GM23338 (cell line): ENCODE data around the gene TMC2. TPM values are rescaled to one million over a fixed set of nuclear protein-coding genes. Genes with fewer than 3 reads are reported as not detected.

Source experiments
- ATAC-seq: fragments of 200-7000 bp; cut with Tn5 transposase; 3 replicates; pipeline ENCODE4 v1.9.1; 2020
- DNase-seq: peaks from one replicate; pipeline ENCODE4 v3.0.0-alpha.2; 2015; ENCODE audit warnings: low spot score
- H2AFZ ChIP-seq: fragments of 200-600 bp; sonication (generic); 2 replicates; pipeline ENCODE4 v1.8.0; 2016; ENCODE audit warnings: antibody characterized with exemption, mild to moderate bottlenecking, moderate library complexity
- H3F3A ChIP-seq: fragments of 200-600 bp; sonication (generic); replicated peaks from 2 replicates; pipeline ENCODE4 v1.8.0; 2017; ENCODE audit warnings: antibody characterized with exemption, mixed run types, low read depth
- H3K27ac ChIP-seq: fragments of 200-600 bp; sonication (generic); 2 replicates; pipeline ENCODE4 v1.6.1; 2016; ENCODE audit warnings: low read depth
- H3K27me3 ChIP-seq: fragments of 200-600 bp; sonication (generic); 2 replicates; pipeline ENCODE4 v1.8.0; 2016; ENCODE audit warnings: mild to moderate bottlenecking, mixed run types, moderate library complexity; ENCODE audit not compliant: insufficient read depth
- H3K36me3 ChIP-seq: fragments of 200-600 bp; sonication (generic); 2 replicates; pipeline ENCODE4 v1.8.0; 2016; ENCODE audit warnings: mild to moderate bottlenecking; ENCODE audit not compliant: insufficient read depth
- H3K4me1 ChIP-seq: fragments of 200-600 bp; sonication (generic); 2 replicates; pipeline ENCODE4 v1.8.0; 2016; ENCODE audit warnings: mild to moderate bottlenecking, moderate library complexity; ENCODE audit not compliant: insufficient read depth
- H3K4me2 ChIP-seq: fragments of 200-600 bp; sonication (generic); 2 replicates; pipeline ENCODE4 v1.7.1; 2017; ENCODE audit warnings: mixed run types
- H3K4me3 ChIP-seq: fragments of 200-600 bp; sonication (generic); 2 replicates; pipeline ENCODE4 v1.6.1; 2016; ENCODE audit warnings: mixed run types
- H3K79me2 ChIP-seq: fragments of 200-600 bp; sonication (generic); replicated peaks from 2 replicates; pipeline ENCODE4 v1.8.0; 2017; ENCODE audit warnings: mild to moderate bottlenecking; ENCODE audit not compliant: insufficient read depth
- H3K9me2 ChIP-seq: fragments of 200-600 bp; sonication (generic); 2 replicates; pipeline ENCODE4 v1.8.0; 2017; ENCODE audit not compliant: insufficient read depth
- H4K20me1 ChIP-seq: fragments of 200-600 bp; sonication (generic); replicated peaks from 2 replicates; pipeline ENCODE4 v1.8.0; 2017; ENCODE audit warnings: mild to moderate bottlenecking; ENCODE audit not compliant: insufficient read depth
- H3K27ac Mint-ChIP-seq: 2 replicates; pipeline ENCODE4 v1.8.0; 2020; ENCODE audit warnings: inconsistent platforms, mild to moderate bottlenecking, moderate library complexity, mixed read lengths
- H3K27me3 Mint-ChIP-seq: 3 replicates; pipeline ENCODE4 v1.8.0; 2022; ENCODE audit warnings: low read depth, mild to moderate bottlenecking, moderate library complexity, mixed read lengths, inconsistent platforms; ENCODE audit not compliant: insufficient read depth, poor library complexity
- H3K36me3 Mint-ChIP-seq: 3 replicates; pipeline ENCODE4 v1.8.0; 2021; ENCODE audit warnings: low read depth, mild to moderate bottlenecking, inconsistent platforms, moderate library complexity, mixed read lengths
- H3K4me1 Mint-ChIP-seq: 3 replicates; pipeline ENCODE4 v1.8.0; 2020; ENCODE audit warnings: mild to moderate bottlenecking, inconsistent platforms, mixed read lengths
- H3K4me3 Mint-ChIP-seq: 3 replicates; pipeline ENCODE4 v1.8.0; 2021; ENCODE audit warnings: moderate library complexity, mild to moderate bottlenecking, inconsistent platforms, mixed read lengths
- H3K9me3 Mint-ChIP-seq: 3 replicates; pipeline ENCODE4 v1.8.0; 2020; ENCODE audit warnings: moderate library complexity, mild to moderate bottlenecking, inconsistent platforms, mixed read lengths
- CREB1 ChIP-seq: fragments of 250-450 bp; sonication (Bioruptor Pico); IDR thresholded peaks from 2 replicates; pipeline ENCODE4 v1.5.0; 2020; ENCODE audit warnings: low read depth, mild to moderate bottlenecking, moderate library complexity
- CTCF ChIP-seq, 2 experiments: fragments of 200-600 bp in 1 of 2; sonication (generic) in 1 of 2; conservative IDR thresholded peaks; 2 replicates each; pipeline versions ENCODE4 v1.5.1 to v1.6.1; 2016 to 2017; ENCODE audit warnings: antibody characterized with exemption in 2 of 2, low read depth in 2 of 2, mild to moderate bottlenecking in 2 of 2, moderate library complexity in 1 of 2
- EZH2 ChIP-seq: fragments of 200-600 bp; sonication (generic); IDR thresholded peaks from one replicate; pipeline ENCODE4 v1.8.0; 2017; ENCODE audit warnings: antibody characterized with exemption, mild to moderate bottlenecking, low read depth; ENCODE audit not compliant: unreplicated experiment
- EZH2phosphoT487 ChIP-seq: fragments of 200-600 bp; sonication (generic); IDR thresholded peaks from one replicate; pipeline ENCODE4 v1.8.1; 2018; ENCODE audit warnings: antibody characterized with exemption; ENCODE audit not compliant: unreplicated experiment
- JUNB ChIP-seq: IDR thresholded peaks from one replicate; pipeline ENCODE4 v1.6.1; 2016; ENCODE audit warnings: antibody characterized with exemption; ENCODE audit not compliant: unreplicated experiment
- NANOG ChIP-seq: IDR thresholded peaks from 2 replicates; pipeline ENCODE4 v1.6.1; 2016; ENCODE audit warnings: antibody characterized with exemption, borderline replicate concordance
- POLR2AphosphoS5 ChIP-seq: IDR thresholded peaks from 2 replicates; pipeline ENCODE4 v1.6.1; 2016; ENCODE audit warnings: antibody characterized with exemption, low read depth
- STAT1 ChIP-seq: IDR thresholded peaks from one replicate; pipeline ENCODE4 v1.6.1; 2016; ENCODE audit warnings: antibody characterized with exemption; ENCODE audit not compliant: unreplicated experiment
- ZNF114 ChIP-seq: fragments of 250-450 bp; sonication (Bioruptor Pico); IDR thresholded peaks from 2 replicates; pipeline ENCODE4 v1.5.0; 2020; ENCODE audit warnings: mild to moderate bottlenecking, moderate library complexity
- ZNF331 ChIP-seq: fragments of 250-450 bp; sonication (Bioruptor Pico); IDR thresholded peaks from 2 replicates; pipeline ENCODE4 v1.5.0; 2020; ENCODE audit warnings: low read depth, mild to moderate bottlenecking, moderate library complexity
- polyA plus RNA-seq: library from polyadenylated mRNA; unstranded; fragments of >200 nt; fragmentation: Nextera tagmentation; extraction: Ambion mirVana; gene quantifications from 2 replicates; pipeline ENCODE4 v1.2.1, GENCODE V29; 2016
- total RNA-seq: library from RNA; depleted of rRNA; stranded (reverse); fragments of >200 nt; shearing (Covaris generic); gene quantifications from 2 replicates; pipeline ENCODE4 v1.2.3, GENCODE V29; 2014
- TF ChIP-seq, protein P1 (sequence below): IDR thresholded peaks from one replicate; pipeline ENCODE4 v1.6.1; 2018; ENCODE audit warnings: antibody characterized with exemption; ENCODE audit not compliant: unreplicated experiment
- TF ChIP-seq, protein P2 (sequence below): fragments of 250-450 bp; sonication (Bioruptor Pico); IDR thresholded peaks from 2 replicates; pipeline ENCODE4 v1.5.0; 2020; ENCODE audit warnings: mild to moderate bottlenecking, moderate library complexity
- TF ChIP-seq, protein P3 (sequence below): IDR thresholded peaks from 2 replicates; pipeline ENCODE4 v1.6.1; 2016; ENCODE audit warnings: antibody characterized with exemption

The TMC2 gene
- total and polyA plus RNA-seq, 2 experiments from 2014 or later = not detected

DNA sequence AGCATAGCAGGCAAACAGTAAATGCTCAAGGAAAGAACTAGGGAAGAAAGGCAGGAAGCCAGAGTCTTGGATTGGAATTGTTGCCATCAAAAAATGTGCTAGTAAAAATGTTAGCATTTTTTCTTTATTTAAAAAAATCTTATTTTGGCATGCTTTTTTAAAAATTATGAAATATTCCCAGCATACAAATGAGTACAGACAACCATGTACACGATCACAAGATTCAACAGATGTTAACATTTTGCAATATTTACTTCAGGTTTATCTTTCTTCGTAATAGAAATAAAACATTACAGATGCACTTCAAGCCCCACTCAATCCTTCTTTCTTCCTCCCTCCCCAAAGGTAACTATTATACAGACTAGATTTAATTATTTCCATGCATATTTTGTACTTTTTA, 88.7 kb downstream of the TMC2 start (continued):
- TF ChIP-seq CTCF (conservative IDR thresholded peaks at IDR 0.05; ENCODE audit: low read depth in 2 of 2) = no peak
- no peak for TF ChIP-seq JUNB
- no peak for TF ChIP-seq ZNF331

GRCh38 chr20:2626853-2627541, 90.6 kb downstream of the TMC2 start:
- Histone ChIP-seq H2AFZ (no peak overlapping the region), H3K4me1 (no peaks in the 10 kb centered on the region), H3K36me3 (no peaks in the 10 kb centered on the region), H4K20me1 (no peaks in the 10 kb centered on the region), H3K27me3 (no peaks in the 10 kb centered on the region), H3K4me3 (no peak overlapping the region), H3K4me2 (no peak overlapping the region), H3K9me2 (no peaks in the 10 kb centered on the region), H3K79me2 (no peaks in the 10 kb centered on the region), H3F3A (no peaks in the 10 kb centered on the region), H3K27ac (no peak overlapping the region)
- no peaks in the 10 kb centered on the region for H3K4me1 Mint-ChIP-seq
- no peaks in the 10 kb centered on the region for H3K36me3 Mint-ChIP-seq
- H3K27ac Mint-ChIP-seq = no peak overlapping the region
- ATAC-seq (no peak), DNase-seq (peak; percentile 22)
- H3K4me3 Mint-ChIP-seq = no peak overlapping the region
- H3K27me3 Mint-ChIP-seq = peaks cover 2% of the 10 kb centered on the region
- H3K9me3 Mint-ChIP-seq = peaks cover 3% of the 10 kb centered on the region; the same call in 2 of the 3 replicates
- TF ChIP-seq, protein P1, sequence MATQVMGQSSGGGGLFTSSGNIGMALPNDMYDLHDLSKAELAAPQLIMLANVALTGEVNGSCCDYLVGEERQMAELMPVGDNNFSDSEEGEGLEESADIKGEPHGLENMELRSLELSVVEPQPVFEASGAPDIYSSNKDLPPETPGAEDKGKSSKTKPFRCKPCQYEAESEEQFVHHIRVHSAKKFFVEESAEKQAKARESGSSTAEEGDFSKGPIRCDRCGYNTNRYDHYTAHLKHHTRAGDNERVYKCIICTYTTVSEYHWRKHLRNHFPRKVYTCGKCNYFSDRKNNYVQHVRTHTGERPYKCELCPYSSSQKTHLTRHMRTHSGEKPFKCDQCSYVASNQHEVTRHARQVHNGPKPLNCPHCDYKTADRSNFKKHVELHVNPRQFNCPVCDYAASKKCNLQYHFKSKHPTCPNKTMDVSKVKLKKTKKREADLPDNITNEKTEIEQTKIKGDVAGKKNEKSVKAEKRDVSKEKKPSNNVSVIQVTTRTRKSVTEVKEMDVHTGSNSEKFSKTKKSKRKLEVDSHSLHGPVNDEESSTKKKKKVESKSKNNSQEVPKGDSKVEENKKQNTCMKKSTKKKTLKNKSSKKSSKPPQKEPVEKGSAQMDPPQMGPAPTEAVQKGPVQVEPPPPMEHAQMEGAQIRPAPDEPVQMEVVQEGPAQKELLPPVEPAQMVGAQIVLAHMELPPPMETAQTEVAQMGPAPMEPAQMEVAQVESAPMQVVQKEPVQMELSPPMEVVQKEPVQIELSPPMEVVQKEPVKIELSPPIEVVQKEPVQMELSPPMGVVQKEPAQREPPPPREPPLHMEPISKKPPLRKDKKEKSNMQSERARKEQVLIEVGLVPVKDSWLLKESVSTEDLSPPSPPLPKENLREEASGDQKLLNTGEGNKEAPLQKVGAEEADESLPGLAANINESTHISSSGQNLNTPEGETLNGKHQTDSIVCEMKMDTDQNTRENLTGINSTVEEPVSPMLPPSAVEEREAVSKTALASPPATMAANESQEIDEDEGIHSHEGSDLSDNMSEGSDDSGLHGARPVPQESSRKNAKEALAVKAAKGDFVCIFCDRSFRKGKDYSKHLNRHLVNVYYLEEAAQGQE = no peak
- TF ChIP-seq JUNB (no peak), STAT1 (no peak), NANOG (no peak), EZH2phosphoT487 (no peak), POLR2AphosphoS5 (no peak), CREB1 (CRISPR knock-in tag) (no peak), ZNF114 (CRISPR knock-in tag) (no peak), ZNF331 (no peak), EZH2 (no peak)
- TF ChIP-seq, protein P2, sequence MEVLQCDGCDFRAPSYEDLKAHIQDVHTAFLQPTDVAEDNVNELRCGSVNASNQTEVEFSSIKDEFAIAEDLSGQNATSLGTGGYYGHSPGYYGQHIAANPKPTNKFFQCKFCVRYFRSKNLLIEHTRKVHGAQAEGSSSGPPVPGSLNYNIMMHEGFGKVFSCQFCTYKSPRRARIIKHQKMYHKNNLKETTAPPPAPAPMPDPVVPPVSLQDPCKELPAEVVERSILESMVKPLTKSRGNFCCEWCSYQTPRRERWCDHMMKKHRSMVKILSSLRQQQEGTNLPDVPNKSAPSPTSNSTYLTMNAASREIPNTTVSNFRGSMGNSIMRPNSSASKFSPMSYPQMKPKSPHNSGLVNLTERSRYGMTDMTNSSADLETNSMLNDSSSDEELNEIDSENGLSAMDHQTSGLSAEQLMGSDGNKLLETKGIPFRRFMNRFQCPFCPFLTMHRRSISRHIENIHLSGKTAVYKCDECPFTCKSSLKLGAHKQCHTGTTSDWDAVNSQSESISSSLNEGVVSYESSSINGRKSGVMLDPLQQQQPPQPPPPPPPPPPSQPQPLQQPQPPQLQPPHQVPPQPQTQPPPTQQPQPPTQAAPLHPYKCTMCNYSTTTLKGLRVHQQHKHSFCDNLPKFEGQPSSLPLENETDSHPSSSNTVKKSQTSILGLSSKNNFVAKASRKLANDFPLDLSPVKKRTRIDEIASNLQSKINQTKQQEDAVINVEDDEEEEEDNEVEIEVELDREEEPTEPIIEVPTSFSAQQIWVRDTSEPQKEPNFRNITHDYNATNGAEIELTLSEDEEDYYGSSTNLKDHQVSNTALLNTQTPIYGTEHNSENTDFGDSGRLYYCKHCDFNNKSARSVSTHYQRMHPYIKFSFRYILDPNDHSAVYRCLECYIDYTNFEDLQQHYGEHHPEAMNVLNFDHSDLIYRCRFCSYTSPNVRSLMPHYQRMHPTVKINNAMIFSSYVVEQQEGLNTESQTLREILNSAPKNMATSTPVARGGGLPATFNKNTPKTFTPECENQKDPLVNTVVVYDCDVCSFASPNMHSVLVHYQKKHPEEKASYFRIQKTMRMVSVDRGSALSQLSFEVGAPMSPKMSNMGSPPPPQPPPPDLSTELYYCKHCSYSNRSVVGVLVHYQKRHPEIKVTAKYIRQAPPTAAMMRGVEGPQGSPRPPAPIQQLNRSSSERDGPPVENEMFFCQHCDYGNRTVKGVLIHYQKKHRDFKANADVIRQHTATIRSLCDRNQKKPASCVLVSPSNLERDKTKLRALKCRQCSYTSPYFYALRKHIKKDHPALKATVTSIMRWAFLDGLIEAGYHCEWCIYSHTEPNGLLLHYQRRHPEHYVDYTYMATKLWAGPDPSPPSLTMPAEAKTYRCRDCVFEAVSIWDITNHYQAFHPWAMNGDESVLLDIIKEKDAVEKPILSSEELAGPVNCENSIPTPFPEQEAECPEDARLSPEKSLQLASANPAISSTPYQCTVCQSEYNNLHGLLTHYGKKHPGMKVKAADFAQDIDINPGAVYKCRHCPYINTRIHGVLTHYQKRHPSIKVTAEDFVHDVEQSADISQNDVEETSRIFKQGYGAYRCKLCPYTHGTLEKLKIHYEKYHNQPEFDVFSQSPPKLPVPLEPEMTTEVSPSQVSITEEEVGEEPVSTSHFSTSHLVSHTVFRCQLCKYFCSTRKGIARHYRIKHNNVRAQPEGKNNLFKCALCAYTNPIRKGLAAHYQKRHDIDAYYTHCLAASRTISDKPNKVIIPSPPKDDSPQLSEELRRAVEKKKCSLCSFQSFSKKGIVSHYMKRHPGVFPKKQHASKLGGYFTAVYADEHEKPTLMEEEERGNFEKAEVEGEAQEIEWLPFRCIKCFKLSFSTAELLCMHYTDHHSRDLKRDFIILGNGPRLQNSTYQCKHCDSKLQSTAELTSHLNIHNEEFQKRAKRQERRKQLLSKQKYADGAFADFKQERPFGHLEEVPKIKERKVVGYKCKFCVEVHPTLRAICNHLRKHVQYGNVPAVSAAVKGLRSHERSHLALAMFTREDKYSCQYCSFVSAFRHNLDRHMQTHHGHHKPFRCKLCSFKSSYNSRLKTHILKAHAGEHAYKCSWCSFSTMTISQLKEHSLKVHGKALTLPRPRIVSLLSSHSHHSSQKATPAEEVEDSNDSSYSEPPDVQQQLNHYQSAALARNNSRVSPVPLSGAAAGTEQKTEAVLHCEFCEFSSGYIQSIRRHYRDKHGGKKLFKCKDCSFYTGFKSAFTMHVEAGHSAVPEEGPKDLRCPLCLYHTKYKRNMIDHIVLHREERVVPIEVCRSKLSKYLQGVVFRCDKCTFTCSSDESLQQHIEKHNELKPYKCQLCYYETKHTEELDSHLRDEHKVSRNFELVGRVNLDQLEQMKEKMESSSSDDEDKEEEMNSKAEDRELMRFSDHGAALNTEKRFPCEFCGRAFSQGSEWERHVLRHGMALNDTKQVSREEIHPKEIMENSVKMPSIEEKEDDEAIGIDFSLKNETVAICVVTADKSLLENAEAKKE (CRISPR knock-in tag) = no peak
- TF ChIP-seq, protein P3, sequence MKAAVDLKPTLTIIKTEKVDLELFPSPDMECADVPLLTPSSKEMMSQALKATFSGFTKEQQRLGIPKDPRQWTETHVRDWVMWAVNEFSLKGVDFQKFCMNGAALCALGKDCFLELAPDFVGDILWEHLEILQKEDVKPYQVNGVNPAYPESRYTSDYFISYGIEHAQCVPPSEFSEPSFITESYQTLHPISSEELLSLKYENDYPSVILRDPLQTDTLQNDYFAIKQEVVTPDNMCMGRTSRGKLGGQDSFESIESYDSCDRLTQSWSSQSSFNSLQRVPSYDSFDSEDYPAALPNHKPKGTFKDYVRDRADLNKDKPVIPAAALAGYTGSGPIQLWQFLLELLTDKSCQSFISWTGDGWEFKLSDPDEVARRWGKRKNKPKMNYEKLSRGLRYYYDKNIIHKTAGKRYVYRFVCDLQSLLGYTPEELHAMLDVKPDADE = no peak
